IMR-90 (cell line): ENCODE results near the gene TMEM163.

Experiments used
- BHLHE40 ChIP-seq: fragments of 150-350 bp; IDR thresholded peaks from 2 replicates; pipeline ENCODE4 v1.6.1; 2016; ENCODE audit warnings: mild to moderate bottlenecking, low read depth, low read length
- CEBPB ChIP-seq: IDR thresholded peaks from 2 replicates; pipeline ENCODE4 v1.6.1; 2012; ENCODE audit warnings: low read depth, low read length, improper control_type of control experiment
- CHD1 ChIP-seq: IDR thresholded peaks from 2 replicates; pipeline ENCODE4 v1.6.1; 2012; ENCODE audit warnings: low read depth, low read length, improper control_type of control experiment
- FOS ChIP-seq: fragments of 150-350 bp; IDR thresholded peaks from 2 replicates; pipeline ENCODE4 v1.6.1; 2016; ENCODE audit warnings: low read depth, low read length
- MAFK ChIP-seq: IDR thresholded peaks from 2 replicates; pipeline ENCODE4 v1.6.1; 2012; ENCODE audit warnings: low read depth, low read length, improper control_type of control experiment
- MAZ ChIP-seq: IDR thresholded peaks from 2 replicates; pipeline ENCODE4 v1.6.1; 2012; ENCODE audit warnings: low read depth, mild to moderate bottlenecking, low read length, improper control_type of control experiment, moderate library complexity, borderline replicate concordance
- POLR2A ChIP-seq: IDR thresholded peaks from 2 replicates; pipeline ENCODE4 v1.6.1; 2012; ENCODE audit warnings: mild to moderate bottlenecking, low read depth, low read length
- RAD21 ChIP-seq: IDR thresholded peaks from 2 replicates; pipeline ENCODE4 v1.6.1; 2012; ENCODE audit warnings: low read length, improper control_type of control experiment
- RCOR1 ChIP-seq: IDR thresholded peaks from 2 replicates; pipeline ENCODE4 v1.6.1; 2012; ENCODE audit warnings: mild to moderate bottlenecking, low read length, improper control_type of control experiment; ENCODE audit not compliant: insufficient replicate concordance
- RFX5 ChIP-seq: IDR thresholded peaks from 2 replicates; pipeline ENCODE4 v1.8.0; 2012; ENCODE audit warnings: low read depth, mild to moderate bottlenecking, low read length, moderate library complexity
- SMC3 ChIP-seq: fragments of 150-350 bp; IDR thresholded peaks from 2 replicates; pipeline ENCODE4 v1.6.1; 2016; ENCODE audit warnings: low read depth, mild to moderate bottlenecking, antibody characterized with exemption, low read length, moderate library complexity
- TF ChIP-seq, protein P1 (sequence below): conservative IDR thresholded peaks from 2 replicates; pipeline ENCODE4 v1.5.1; 2012; ENCODE audit warnings: mild to moderate bottlenecking, low read depth, low read length, improper control_type of control experiment
- TF ChIP-seq, protein P2 (sequence below): fragments of 150-350 bp; IDR thresholded peaks from 2 replicates; pipeline ENCODE4 v1.6.1; 2016; ENCODE audit warnings: low read depth, mild to moderate bottlenecking, low read length, moderate library complexity, borderline replicate concordance
- TF ChIP-seq, protein P3 (sequence below): fragments of 150-350 bp; IDR thresholded peaks from 2 replicates; pipeline ENCODE4 v1.6.1; 2017; ENCODE audit warnings: mild to moderate bottlenecking, antibody characterized with exemption, low read length, low read depth

DNA sequence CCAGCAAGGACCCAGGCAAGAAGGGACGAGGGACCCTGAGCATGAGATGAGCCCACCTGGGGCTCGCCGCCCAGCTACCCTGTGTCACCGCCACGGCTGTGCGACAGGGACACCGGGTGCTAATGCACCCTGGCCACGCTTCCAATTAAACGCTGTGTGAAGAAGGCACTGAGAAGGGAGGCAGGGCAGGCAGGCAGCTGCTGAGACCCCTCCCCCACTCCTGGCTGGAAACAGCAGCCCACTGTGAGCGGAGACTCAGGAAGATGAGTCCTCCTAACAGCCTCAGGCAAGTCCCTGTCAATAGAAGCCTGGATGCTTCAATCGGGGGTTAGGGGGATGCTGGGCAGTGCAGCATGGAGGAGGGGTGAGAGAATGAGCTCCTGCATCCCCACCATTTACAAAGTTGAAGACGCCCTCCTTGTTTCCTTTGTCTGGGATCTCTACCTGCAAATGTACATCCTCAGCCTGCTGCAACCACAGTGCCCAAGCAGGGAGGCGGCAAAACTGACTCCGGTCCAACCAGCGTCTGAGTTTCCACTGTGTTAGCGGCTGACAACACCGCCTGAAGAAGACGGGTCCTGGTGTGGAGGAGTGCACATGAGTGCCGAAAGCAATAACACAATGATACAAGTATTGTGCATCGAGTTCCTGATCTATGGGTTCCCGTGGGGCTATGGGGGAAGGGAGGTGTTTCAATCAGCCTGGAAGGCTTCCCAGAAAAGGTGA lies 12.8 kb downstream of the TMEM163 start:
- TF ChIP-seq, protein P1, sequence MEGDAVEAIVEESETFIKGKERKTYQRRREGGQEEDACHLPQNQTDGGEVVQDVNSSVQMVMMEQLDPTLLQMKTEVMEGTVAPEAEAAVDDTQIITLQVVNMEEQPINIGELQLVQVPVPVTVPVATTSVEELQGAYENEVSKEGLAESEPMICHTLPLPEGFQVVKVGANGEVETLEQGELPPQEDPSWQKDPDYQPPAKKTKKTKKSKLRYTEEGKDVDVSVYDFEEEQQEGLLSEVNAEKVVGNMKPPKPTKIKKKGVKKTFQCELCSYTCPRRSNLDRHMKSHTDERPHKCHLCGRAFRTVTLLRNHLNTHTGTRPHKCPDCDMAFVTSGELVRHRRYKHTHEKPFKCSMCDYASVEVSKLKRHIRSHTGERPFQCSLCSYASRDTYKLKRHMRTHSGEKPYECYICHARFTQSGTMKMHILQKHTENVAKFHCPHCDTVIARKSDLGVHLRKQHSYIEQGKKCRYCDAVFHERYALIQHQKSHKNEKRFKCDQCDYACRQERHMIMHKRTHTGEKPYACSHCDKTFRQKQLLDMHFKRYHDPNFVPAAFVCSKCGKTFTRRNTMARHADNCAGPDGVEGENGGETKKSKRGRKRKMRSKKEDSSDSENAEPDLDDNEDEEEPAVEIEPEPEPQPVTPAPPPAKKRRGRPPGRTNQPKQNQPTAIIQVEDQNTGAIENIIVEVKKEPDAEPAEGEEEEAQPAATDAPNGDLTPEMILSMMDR, result no peak
- TF ChIP-seq POLR2A (no peak), RFX5 (no peak), RCOR1 (no peak), MAZ (no peak), CHD1 (no peak), SMC3 (no peak), CEBPB (no peak), FOS (no peak), MAFK (no peak), RAD21 (no peak), BHLHE40 (no peak)
- TF ChIP-seq, protein P2, sequence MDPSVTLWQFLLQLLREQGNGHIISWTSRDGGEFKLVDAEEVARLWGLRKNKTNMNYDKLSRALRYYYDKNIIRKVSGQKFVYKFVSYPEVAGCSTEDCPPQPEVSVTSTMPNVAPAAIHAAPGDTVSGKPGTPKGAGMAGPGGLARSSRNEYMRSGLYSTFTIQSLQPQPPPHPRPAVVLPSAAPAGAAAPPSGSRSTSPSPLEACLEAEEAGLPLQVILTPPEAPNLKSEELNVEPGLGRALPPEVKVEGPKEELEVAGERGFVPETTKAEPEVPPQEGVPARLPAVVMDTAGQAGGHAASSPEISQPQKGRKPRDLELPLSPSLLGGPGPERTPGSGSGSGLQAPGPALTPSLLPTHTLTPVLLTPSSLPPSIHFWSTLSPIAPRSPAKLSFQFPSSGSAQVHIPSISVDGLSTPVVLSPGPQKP, result no peak
- TF ChIP-seq, protein P3, sequence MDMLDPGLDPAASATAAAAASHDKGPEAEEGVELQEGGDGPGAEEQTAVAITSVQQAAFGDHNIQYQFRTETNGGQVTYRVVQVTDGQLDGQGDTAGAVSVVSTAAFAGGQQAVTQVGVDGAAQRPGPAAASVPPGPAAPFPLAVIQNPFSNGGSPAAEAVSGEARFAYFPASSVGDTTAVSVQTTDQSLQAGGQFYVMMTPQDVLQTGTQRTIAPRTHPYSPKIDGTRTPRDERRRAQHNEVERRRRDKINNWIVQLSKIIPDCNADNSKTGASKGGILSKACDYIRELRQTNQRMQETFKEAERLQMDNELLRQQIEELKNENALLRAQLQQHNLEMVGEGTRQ, result no peak
